Breast epithelium (tissue), 3 donors: Measurements from ENCODE around the gene DDX54.

Experiments used
- CTCF ChIP-seq, 3 donors: fragments of 450-650 bp; IDR thresholded peaks; one replicate each; pipeline ENCODE4 v1.5.1; 2016 to 2017; ENCODE audit warnings: antibody characterized with exemption in 3 of 3, mild to moderate bottlenecking in 3 of 3, moderate library complexity in 3 of 3
- POLR2AphosphoS5 ChIP-seq, 3 donors: sonication (generic); formaldehyde crosslinking; IDR thresholded peaks; one replicate each; pipeline ENCODE4 v1.6.1; 2017; ENCODE audit warnings: antibody characterized with exemption in 3 of 3

DNA sequence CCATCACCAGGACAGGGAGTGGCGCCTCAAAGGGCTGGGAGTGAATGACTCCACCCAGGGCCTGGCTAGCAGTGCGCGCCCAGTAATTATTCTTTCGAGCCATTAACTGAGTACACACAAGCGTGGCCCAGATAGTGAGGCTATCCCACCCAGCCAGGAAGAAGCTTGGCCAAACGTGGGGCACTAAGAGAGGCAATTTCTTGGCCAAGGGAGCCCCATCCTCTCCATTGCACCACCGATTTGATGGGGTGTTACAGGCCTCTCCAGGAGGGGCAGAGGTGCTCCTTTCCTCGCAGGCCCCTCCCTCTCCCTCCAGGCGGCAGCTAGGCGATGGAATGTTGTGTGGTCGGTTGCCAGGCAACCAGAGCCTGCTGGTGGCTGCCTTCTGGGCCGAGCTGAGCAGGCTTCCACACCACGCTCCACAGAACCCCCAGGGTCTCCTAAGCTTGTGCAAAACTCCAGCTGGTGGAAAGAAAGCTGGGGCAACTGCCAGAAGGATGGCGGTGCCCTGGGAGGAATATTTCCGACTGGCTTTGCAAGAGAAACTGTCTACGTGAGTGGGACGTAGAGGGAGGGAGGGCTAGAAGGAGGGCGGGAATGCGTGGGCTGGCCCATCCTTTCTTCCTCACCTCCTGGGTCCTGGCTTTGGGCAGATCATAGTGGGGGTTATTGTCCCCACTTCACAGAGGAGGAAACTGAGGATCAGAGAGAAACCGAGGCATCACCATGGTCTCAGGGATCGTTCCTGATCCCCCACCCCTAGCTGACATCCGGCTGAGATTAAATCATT lies 35.7 kb downstream of the DDX54 start, which contains the start of gene CFAP73:
- TF ChIP-seq CTCF (IDR thresholded peaks at IDR 0.05) (no peak), POLR2AphosphoS5 (IDR thresholded peaks at IDR 0.05) (no peak)
